BE2C (cell line): Measurements from ENCODE around the gene ELMO1.

Experiments
- DNase-seq: peaks from one replicate; pipeline ENCODE4 v3.0.0-alpha.2; 2020
- H3K27me3 ChIP-seq: fragments of 250-450 bp; sonication (Bioruptor Pico); 2 replicates; pipeline ENCODE4 v1.5.1; 2020; ENCODE audit warnings: mild to moderate bottlenecking
- H3K36me3 ChIP-seq: fragments of 250-450 bp; sonication (Bioruptor Pico); 2 replicates; pipeline ENCODE4 v1.5.1; 2020; ENCODE audit warnings: mild to moderate bottlenecking
- H3K4me1 ChIP-seq: fragments of 250-450 bp; sonication (Bioruptor Pico); 2 replicates; pipeline ENCODE4 v1.5.1; 2020
- H3K4me3 ChIP-seq: 2 replicates; pipeline ENCODE4 v1.5.1; 2011; ENCODE audit warnings: low read depth, low read length
- H3K9me3 ChIP-seq: fragments of 250-450 bp; sonication (Bioruptor Pico); 2 replicates; pipeline ENCODE4 v1.5.1; 2020
- TF ChIP-seq, protein P1 (sequence below): IDR thresholded peaks from 2 replicates; pipeline ENCODE4 v1.5.1; 2012; ENCODE audit warnings: mild to moderate bottlenecking, low read depth, low read length

The ELMO1 gene

DNA sequence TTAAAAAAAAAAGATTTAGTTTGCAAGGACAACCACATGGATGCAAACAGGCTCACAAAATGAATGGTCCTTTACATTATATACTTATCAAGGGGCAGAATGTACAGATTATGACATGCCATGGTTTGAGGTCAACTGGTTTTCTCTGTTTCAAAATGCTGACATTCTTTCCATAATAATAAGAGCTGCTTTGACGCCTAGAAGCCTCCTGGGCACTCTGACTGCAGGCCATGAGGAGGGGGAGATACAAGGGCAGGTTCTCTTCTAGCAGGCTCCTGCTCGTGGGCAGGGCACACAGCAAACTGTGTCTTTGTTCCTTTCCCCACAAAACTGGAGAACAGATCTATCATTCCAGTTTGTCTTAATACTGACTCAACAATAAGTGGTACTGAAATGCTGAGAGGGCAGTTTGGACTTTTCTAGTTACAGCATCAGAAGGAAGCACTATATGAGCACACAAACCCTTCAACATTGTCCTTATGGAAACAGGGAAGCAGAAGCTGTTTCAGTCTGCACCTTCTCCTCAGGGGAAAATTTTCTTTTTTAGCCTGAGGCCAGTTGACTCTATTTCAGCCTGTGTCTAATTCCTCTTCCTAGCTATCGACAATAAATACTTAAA is 409.4 kb downstream of the ELMO1 start:
- Histone ChIP-seq H3K4me3 (no peak overlapping the region), H3K36me3 (no peaks in the 10 kb centered on the region), H3K27me3 (no peaks in the 10 kb centered on the region), H3K9me3 (no peaks in the 10 kb centered on the region), H3K4me1 (no peaks in the 10 kb centered on the region)
- TF ChIP-seq, protein P1, sequence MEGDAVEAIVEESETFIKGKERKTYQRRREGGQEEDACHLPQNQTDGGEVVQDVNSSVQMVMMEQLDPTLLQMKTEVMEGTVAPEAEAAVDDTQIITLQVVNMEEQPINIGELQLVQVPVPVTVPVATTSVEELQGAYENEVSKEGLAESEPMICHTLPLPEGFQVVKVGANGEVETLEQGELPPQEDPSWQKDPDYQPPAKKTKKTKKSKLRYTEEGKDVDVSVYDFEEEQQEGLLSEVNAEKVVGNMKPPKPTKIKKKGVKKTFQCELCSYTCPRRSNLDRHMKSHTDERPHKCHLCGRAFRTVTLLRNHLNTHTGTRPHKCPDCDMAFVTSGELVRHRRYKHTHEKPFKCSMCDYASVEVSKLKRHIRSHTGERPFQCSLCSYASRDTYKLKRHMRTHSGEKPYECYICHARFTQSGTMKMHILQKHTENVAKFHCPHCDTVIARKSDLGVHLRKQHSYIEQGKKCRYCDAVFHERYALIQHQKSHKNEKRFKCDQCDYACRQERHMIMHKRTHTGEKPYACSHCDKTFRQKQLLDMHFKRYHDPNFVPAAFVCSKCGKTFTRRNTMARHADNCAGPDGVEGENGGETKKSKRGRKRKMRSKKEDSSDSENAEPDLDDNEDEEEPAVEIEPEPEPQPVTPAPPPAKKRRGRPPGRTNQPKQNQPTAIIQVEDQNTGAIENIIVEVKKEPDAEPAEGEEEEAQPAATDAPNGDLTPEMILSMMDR: no peak
- DNase-seq: no peak

DNA sequence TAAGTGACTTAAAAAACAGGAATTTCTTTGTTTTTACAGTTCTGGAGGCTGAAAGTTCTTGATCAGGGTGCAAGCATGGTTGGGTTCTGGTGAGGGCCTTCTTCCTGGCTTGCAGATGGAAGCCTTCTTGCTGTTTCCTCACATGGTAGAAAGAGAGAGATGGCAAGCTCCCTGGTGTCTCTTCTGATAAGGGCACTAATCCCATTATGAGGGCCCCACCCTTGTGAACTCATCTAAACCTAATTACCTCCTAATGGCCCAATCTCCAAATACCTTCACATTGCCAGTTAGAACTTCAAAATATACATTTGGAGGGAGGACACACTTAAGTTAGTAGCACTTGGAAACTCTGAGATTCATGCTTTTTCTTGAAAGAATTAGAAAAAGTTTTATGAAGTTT is 410.0 kb downstream of the ELMO1 start:
- Histone ChIP-seq H3K27me3 (no peaks in the 10 kb centered on the region), H3K4me1 (no peaks in the 10 kb centered on the region), H3K4me3 (no peak overlapping the region), H3K9me3 (no peaks in the 10 kb centered on the region), H3K36me3 (no peaks in the 10 kb centered on the region)
- DNase-seq: no peak
- TF ChIP-seq, protein P1: no peak

- H3K9me3 ChIP-seq: no peaks in the 10 kb centered on the region
- H3K36me3 ChIP-seq: no peaks in the 10 kb centered on the region
- TF ChIP-seq, protein P1: no peak
- no peak overlapping the region for H3K4me3 ChIP-seq
- DNase-seq: no peak
- H3K4me1 ChIP-seq: no peaks in the 10 kb centered on the region
- no peaks in the 10 kb centered on the region for H3K27me3 ChIP-seq
Measured at GRCh38 chr7:37037286-37037685, 411.4 kb downstream of the ELMO1 start.

- TF ChIP-seq, protein P1: no peak
- Histone ChIP-seq H3K27me3 (no peaks in the 10 kb centered on the region), H3K9me3 (no peaks in the 10 kb centered on the region)
Measured at GRCh38 chr7:37035631-37036030, 413.0 kb downstream of the ELMO1 start.

DNA sequence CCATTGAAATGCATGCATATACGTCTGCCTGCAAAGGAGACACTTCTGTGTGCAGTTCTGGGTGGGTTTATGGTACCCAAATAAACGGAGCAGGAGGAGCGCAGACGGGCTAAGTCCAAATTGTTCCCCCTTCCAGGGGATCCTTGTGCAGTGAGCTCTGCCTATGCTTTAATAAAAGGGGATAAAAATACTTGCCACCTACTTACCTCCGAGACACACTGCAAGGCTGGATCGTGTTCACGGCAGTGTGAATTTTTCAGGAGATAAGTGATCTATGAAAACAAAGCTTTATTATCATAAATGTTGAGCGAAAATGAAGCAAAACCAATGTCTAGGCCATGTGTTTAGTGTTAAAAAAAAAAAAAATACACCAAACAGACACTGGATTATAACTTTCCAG is 415.5 kb downstream of the ELMO1 start:
- Histone ChIP-seq H3K36me3 (no peaks in the 10 kb centered on the region), H3K27me3 (no peaks in the 10 kb centered on the region), H3K4me1 (no peaks in the 10 kb centered on the region), H3K4me3 (no peak overlapping the region), H3K9me3 (no peaks in the 10 kb centered on the region)
- DNase-seq: no peak
- TF ChIP-seq, protein P1: no peak

More at GRCh38 chr7:37035631-37036030, 413.0 kb downstream of the ELMO1 start:
- DNase-seq: no peak
- no peak overlapping the region for H3K4me3 ChIP-seq
- H3K36me3 ChIP-seq: no peaks in the 10 kb centered on the region
- no peaks in the 10 kb centered on the region for H3K4me1 ChIP-seq

GRCh38 chr7:37032258-37032601 is 416.4 kb downstream of the ELMO1 start:
- no peaks in the 10 kb centered on the region for H3K9me3 ChIP-seq

More at GRCh38 chr7:37032258-37032601, 416.4 kb downstream of the ELMO1 start:
- TF ChIP-seq, protein P1: no peak
- Histone ChIP-seq H3K4me1 (no peaks in the 10 kb centered on the region), H3K4me3 (no peak overlapping the region), H3K36me3 (no peaks in the 10 kb centered on the region), H3K27me3 (no peaks in the 10 kb centered on the region)
- no peak for DNase-seq
